Cardiac septum (tissue), 1 donor: Measurements from ENCODE around the gene HELB. TPM values are rescaled to one million over a fixed set of nuclear protein-coding genes. Genes with fewer than 3 reads are reported as not detected.

Experiments
- DNase-seq: peaks from one replicate; pipeline ENCODE4 v3.0.0-alpha.2; 2020; ENCODE audit warnings: low spot score
- intact Hi-C: fragments of 100-400 bp; cut with DNase I; formaldehyde crosslinking; loops from one replicate; pipeline ENCODE4 v1.14.0; 2022
- total RNA-seq: library from RNA; stranded (reverse); fragmentation: NEBNext Ultra II Directional; extraction: Animal tissue kit (Norgen Biotek cat#: 25700); gene quantifications from one replicate; pipeline ENCODE4 v1.2.1, GENCODE V29; 2021
- donor health status: DM: no; HTN: no; CAD: no.

Gene HELB
- total RNA-seq, 1 donor from 2014 or later = 1.6 TPM

GRCh38 chr12:66351301-66351700, 49.0 kb downstream of the HELB start:
- no peak for DNase-seq
- intact Hi-C loops = no loop called here

GRCh38 chr12:66352197-66352596, 49.9 kb downstream of the HELB start:
- intact Hi-C loops = no loop called here
- DNase-seq = no peak

- intact Hi-C loops = no loop called here
- DNase-seq = no peak
Measured at GRCh38 chr12:66352899-66353298, 50.6 kb downstream of the HELB start.

- no peak for DNase-seq
- intact Hi-C loops = no loop called here
Measured at GRCh38 chr12:66354291-66354690, 52.0 kb downstream of the HELB start.

GRCh38 chr12:66359300-66359699, 57.0 kb downstream of the HELB start:
- intact Hi-C loops = no loop called here

GRCh38 chr12:66361703-66362102, 59.4 kb downstream of the HELB start:
- intact Hi-C loops = no loop called here
- no peak for DNase-seq

More at GRCh38 chr12:66359300-66359699, 57.0 kb downstream of the HELB start:
- no peak for DNase-seq

GRCh38 chr12:66365718-66366490, 63.6 kb downstream of the HELB start:
- no peak for DNase-seq
- intact Hi-C loops = no loop called here

- intact Hi-C loops = no loop called here
- DNase-seq = no peak
Measured at GRCh38 chr12:66367015-66367667, 64.8 kb downstream of the HELB start.

- DNase-seq = no peak
- intact Hi-C loops = no loop called here
Measured at GRCh38 chr12:66371982-66372381, 69.7 kb downstream of the HELB start.

GRCh38 chr12:66375560-66375959, 73.3 kb downstream of the HELB start:
- no peak for DNase-seq
- intact Hi-C loops = no loop called here

GRCh38 chr12:66379616-66380015, 77.3 kb downstream of the HELB start:
- intact Hi-C loops = no loop called here
- DNase-seq = no peak

- no peak for DNase-seq
- intact Hi-C loops = no loop called here
Measured at GRCh38 chr12:66380769-66381535, 78.7 kb downstream of the HELB start.

- intact Hi-C loops = no loop called here
- no peak for DNase-seq
Measured at GRCh38 chr12:66387117-66387516, 84.8 kb downstream of the HELB start.

Other genes starting within 250 kb of the HELB start
- gene LLPH, start 171.7 kb upstream of the HELB start, total RNA-seq = 25.4 TPM
- 79.5 TPM for gene TMBIM4, start 132.5 kb upstream of the HELB start, total RNA-seq
- gene IRAK3, start 113.3 kb upstream of the HELB start, total RNA-seq = 3.2 TPM